GM21737 (cell line): ENCODE measurements around the gene FOSB.
A peak's percentile ranks its signal among the peaks of the same experiment; 100 is the strongest.

ENCODE experiments used
- ATAC-seq: cut with Tn5 transposase; IDR thresholded peaks from one replicate; pipeline ENCODE4 v1.9.1; 2021; ENCODE audit warnings: mild to moderate bottlenecking, moderate library complexity; ENCODE audit not compliant: unreplicated experiment

The FOSB gene

DNA sequence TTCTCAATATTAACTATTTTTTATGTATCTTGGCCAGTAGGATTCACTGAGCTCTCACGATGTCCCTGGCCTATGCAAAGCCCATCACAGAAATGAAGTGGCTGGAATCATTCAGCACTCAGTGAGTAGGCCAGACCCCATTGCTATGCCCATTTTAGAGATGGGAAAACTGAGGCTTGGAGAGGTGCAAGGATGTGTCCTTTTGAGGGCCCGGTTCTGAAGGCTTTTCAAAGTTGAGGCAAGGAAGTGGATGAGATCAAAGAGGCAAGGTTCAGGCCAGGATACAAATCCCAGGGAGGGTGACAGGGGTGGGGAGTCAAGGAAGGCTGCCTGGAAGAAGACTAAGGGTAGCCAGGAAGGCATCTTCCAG is 25.4 kb upstream of the FOSB start:
- ATAC-seq: no peak

- no peak for ATAC-seq
Measured at GRCh38 chr19:45442778-45443461, 24.9 kb upstream of the FOSB start.

DNA sequence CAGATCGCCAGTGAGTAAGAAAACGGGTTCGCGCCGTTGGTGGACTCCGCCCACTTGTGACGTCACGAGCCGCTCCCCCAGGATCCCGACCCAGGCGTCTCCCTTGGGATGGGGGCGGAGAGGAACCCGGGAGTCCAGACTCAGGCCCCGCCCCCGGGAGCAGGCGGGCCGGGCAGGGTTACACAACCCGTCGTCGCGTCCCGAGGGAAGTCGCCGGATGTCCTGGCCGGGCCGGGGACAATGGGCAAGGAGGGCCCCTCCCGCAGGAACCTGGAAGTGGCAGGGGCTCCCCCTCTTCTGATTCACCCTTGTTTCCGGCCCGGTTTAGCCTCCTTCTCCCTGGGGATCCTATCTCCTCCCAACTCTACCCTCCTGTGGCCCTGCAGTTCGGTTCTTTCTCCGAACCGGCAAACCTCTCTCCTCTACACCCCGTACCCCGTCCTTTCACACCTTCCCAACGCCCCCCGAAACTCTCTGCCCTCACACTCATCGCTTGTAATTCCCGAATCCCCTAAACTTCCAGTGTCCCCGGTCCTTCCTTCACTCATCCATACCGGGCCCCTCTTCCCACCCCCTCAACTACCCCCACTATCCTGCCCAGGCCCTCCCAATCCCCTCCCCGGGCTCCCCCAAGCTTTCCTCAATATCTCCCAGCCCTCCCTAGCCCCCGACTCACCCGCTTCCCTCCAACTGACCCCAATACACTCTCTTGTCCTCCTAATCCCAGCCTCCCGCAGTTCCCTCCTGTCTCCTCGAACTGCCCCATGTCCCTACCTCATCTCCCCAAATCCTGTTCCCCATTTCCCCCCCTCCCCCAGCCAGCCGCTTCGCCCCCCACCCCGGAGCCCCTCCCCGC is 24.1 kb upstream of the FOSB start:
- no peak for ATAC-seq

- ATAC-seq: peak; percentile 39
Measured at GRCh38 chr19:45444318-45445041, 23.3 kb upstream of the FOSB start.

GRCh38 chr19:45445139-45445538 is 22.7 kb upstream of the FOSB start:
- no peak for ATAC-seq

- no peak for ATAC-seq
Measured at GRCh38 chr19:45446295-45446694, 21.5 kb upstream of the FOSB start.

GRCh38 chr19:45446944-45447343 is 20.9 kb upstream of the FOSB start:
- ATAC-seq: no peak

- ATAC-seq: no peak
Measured at GRCh38 chr19:45448425-45448756, 19.4 kb upstream of the FOSB start.

DNA sequence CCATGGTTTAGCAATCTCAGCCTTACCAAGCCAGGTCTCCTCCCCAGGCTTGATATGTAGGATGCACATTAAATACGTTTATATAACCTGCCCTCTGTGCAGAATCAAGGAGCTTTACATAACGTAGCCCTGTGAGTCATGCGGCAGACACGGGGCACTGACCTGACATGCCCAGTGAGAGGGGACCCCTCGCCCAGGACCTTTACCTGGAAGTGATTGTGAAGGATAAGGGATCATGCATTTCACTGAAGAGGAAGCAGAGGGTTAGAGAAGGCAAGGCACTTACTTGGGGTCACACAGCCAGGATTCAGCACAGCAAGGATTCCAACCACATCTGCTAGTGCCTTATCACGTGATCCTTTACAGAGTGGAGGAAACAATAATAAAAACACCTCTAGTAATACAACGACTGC is 18.9 kb upstream of the FOSB start:
- no peak for ATAC-seq

- no peak for ATAC-seq
Measured at GRCh38 chr19:45450012-45450333, 17.8 kb upstream of the FOSB start.

GRCh38 chr19:45451131-45451849 is 16.5 kb upstream of the FOSB start:
- peak; percentile 14 for ATAC-seq

DNA sequence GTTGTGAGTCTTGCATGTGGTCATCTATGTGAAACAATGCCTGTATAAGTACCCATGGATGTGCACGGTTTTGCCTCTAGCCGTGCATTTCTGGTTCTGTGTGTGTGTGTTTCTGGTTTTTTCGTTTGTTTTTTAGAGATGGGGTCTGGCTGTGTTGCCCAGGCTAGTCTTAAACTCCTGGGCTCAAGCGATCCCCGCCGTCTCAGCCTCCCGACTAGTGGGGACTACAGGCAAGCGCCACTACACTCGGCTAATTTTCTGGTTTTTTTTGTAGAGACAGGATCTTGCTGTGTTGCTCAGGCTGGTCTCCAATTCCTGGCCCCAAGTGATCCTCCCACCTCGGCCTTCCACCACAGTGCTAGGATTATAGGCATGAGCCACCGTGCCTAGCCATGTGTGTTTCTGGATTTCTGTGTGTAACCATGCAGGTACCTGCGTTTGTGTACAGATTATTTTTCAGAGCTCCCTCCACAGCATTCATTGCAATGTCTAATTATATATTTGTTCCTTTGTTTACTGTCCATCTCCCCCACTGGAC is 15.9 kb upstream of the FOSB start:
- ATAC-seq: no peak

- ATAC-seq: peak; percentile 41
Measured at GRCh38 chr19:45455707-45456499, 11.9 kb upstream of the FOSB start.

DNA sequence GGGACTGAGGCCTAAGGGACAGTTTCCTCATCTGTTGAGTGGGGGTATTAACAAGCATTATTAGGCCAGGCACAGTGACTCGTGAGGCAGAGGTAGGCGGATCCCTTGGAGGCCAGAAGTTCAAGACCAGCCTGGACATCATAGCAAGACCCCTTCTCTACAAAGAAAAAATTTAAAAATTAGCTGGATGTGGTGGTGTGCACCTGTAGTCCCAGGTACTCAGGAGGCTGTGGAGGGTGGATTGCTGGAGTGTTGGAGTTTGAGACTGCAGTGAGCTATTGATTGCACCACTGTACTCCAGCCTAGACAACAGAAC is 11.3 kb upstream of the FOSB start:
- ATAC-seq: no peak

DNA sequence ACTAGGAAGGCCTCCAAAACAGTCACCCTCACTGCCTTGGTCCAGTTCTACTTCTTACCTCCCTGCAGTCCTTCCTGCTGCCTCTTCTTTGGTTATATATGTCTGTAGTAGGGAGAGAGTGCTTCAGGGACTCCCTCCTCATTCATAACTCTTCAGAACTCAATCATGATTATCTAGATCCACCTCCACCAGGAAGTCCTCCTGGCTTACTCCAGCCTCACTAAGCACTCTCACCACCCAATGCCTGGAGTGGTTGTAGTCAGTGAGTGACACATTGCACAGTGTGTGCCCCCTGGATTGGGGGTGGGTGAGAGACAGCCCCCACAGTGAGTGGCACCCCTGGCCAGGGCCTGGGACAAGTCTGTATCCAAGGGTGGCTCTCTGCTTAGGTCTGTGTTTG is 10.0 kb upstream of the FOSB start:
- ATAC-seq: no peak

- no peak for ATAC-seq
Measured at GRCh38 chr19:45460807-45461347, 6.9 kb upstream of the FOSB start.

- no peak for ATAC-seq
Measured at GRCh38 chr19:45462174-45462573, 5.6 kb upstream of the FOSB start.

- no peak for ATAC-seq
Measured at GRCh38 chr19:45463241-45463640, 4.6 kb upstream of the FOSB start.

DNA sequence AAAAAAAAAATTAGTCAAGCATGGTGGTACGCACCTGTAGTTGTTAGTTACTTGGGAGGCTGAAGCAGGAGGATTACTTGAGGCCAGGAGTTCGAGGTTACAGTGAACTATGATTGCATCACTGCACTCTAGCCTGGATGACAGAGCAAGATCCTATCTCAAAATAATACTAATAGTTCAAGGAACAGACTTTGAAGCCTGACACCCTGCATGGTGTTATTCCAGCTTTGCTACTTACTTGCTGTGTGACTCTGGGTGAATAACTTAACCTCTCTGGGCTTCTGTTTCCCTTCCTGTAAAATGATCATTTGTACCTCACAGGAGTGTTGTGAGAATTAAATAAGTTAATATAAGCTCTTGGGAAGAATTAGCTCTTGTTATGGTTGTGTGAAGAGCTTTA is 3.5 kb upstream of the FOSB start:
- no peak for ATAC-seq

- no peak for ATAC-seq
Measured at GRCh38 chr19:45464852-45465441, 2.8 kb upstream of the FOSB start.
